HG02588 (cell line): ENCODE results near the gene KHDRBS1.
"Not testable (repeated sequence)": the region's sequence is repeated elsewhere in the genome, so short reads cannot be mapped to it uniquely, and the experiment has no call there.

ENCODE experiments used
- ATAC-seq: cut with Tn5 transposase; IDR thresholded peaks from one replicate; pipeline ENCODE4 v1.9.1; 2021; ENCODE audit warnings: mild to moderate bottlenecking, moderate library complexity; ENCODE audit not compliant: unreplicated experiment

Gene KHDRBS1

DNA sequence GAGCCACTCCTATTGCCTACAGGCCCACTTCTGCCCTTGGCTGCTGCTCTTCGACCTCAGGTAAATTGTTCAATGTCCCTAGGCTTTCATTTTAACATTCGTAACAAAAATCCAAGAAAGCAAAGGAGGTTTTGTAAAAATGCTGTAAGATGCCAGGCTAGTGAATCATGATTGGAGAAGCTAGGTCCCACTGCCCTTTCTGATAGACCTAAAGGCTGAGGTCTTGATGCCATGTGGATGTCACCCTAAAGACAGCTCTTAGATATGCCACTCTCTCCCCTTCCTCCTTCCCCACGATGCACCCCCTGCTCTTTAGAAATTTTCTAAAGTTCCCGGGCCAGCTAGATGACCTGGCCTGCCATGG, 49.2 kb downstream of the KHDRBS1 start:
- ATAC-seq = no peak

DNA sequence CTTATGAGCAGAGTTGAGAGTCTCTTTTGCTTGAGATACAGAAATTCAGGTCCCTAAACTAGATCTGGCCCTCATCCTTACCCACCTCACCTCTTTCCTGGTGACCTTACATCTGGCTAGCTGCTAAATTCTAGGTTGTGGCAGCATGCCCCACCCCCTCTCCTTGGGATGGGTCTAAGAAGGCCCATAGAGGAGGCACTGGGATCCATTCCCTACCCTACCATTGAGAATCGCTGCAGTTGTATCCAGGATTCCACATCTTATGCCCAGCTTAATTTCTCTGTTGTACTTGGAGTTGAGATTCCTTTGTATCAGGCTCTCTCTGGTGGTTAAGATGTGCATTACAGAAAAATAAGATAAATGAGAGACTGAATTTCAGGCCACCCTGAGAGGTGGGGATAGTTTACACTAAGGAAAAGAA, 49.6 kb downstream of the KHDRBS1 start:
- ATAC-seq = no peak

DNA sequence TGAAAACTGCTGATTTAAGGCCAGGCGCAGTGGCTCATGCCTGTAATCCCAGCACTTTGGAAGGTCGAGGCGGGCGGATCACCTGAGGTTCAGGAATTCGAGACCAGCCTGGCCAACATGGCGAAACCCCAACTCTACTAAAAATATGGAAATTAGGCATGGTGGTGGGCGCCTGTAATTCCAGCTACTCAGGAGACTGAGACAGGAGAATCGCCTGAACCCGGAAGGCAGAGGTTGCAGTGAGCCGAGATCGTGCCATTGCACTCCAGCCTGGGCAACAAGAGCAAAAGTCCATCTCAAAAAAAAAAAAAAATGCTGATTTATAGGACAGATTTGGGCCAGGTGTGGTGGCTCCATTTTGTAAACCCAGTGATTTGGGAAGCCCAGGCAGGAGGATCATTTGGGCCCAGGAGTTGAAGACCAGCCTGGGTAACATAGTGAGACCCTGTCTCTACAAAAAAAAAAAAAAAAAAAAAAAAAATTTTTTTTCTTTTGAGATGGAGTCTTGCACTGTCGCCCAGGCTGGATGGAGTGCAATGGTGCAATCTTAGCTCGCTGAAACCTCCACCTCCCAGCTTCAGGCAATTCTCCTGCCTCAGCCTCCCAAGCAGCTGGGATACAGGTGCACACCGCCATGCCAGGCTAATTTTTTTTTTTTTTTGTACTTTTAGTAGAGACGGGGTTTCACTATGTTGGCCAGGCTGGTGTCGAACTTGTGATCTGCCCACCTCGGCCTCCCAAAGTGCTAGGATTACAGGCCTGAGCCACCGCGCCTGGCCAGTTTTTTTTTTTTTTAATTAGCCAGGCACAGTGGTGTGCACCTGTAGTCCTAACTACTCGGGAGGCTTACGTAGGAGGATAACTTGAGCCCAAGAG, 52.2 kb downstream of the KHDRBS1 start:
- ATAC-seq = not testable (repeated sequence)

DNA sequence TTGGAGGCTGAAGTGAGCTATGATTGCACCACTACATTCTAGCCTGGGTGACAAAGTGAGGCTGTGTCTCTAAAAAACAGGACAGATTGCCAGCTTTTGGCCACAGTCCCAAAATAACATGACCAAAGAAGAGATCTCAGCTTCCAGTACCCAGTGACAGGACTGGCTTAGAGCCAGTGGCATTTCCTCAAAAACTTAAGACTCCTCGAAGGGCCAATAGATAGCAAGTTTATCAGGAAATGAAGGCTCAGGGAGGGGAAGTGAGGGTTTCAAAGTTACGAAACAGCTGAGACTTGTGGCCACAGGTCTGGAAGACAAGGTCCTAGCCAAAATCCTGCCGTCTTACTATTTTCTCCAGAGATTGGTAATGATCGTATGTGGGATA, 52.8 kb downstream of the KHDRBS1 start:
- ATAC-seq = no peak

DNA sequence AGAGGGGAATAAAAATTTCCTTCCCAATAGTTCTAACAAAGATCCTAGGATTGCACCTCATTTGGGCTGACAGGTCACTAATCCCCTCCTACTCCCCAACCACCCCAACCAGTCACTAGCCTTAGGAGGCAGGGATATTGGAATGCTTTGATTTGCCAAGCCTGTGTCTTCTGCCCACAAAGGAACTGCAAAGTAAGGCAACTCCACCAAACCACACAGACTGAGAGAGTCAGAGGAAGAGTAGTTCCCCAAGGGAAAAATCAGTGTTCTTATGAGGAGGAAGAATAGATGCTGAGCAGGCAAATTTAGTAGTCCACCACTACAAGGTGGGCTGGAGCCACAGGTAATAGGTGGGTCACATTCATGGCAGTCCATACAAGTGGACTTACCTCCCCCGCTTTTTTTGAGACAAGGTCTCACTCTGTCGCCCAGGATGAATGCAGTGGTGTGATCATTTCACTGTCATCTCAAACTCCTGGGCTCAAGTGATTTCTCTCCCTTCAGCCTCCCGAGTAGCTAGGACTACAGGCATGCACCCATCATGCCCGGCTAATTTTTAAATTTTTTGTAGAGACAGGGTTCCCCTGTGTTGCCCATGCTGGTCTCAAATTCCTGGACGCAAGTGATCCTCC, 55.4 kb downstream of the KHDRBS1 start:
- no peak for ATAC-seq

DNA sequence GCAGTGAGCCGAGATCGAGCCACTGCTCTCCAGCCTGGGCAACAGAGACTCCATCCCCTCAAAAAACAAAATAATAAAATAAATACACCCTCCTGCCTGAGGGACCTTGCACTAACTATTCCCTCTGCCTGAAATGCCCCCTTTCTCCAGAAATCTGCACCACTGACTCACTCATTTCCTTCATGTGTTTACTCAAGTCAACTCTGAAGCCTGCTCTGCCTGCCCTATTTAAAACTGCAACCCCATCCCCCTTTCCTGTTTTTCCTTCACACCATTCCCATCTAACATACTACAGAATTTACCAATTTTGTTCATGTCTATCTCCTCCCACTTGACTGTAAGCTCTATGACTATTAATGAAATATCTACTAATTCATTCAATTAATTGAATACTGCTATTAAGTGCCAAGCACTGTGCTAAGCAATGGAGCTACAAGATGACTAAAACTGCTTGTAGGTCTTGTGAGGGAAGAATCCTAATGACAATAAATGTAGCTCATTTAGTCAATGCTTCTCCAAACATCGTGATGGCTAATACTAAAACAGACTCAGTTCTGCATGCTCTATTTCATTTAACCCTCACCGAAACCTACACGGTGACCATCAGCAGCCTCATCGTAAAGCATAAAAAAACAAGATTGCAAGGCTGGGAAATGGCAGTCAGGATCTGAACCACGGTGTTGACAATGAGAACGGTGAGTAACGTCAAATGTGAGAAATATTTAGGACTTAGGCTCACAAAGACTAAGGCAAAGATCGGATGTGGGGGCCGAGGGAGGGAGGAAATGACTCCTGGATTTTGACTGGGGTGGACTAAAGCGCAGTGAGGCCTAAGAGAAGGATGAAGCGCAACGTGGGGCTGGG, 58.3 kb downstream of the KHDRBS1 start:
- no peak for ATAC-seq

DNA sequence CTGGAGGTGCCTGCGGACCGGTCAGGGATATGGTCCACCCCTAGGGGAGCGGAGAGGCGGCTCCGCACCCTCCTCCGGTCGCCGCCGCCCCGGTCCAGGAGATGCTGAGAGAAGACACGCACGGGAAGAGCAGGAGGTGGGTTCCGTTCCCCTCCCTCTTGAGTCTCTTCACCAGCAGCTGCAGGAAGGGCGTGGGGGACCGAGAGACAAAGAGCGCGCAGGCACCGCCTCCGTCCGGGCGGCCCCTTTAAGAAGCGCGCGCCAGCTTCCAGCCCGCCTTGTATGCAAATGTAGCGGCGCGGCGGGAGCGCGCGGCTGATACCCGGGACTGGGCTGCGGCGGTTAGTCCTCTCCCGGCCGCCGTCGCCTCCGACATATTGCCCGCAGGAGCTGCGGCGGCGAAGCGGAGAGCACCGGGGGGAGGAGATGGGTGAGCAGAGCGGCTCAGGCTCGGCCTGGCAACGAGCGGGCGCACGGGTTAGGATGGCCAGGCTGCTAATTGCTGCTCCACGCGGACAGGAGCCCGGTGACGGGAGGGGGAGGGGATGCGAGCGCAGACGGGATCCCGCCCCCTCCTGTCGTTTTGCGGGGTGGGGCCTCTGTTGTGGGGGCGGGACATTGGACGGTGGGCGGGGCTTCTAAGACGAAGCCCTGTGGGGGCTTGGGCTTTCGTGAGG, 59.1 kb downstream of the KHDRBS1 start, which contains the start of gene TMEM39B:
TSS of gene TMEM39B (plus strand) at position 318 of the 677 bp plus-strand sequence. CDS start at position 427, 109 bp downstream.
- peak; percentile 83 for ATAC-seq

DNA sequence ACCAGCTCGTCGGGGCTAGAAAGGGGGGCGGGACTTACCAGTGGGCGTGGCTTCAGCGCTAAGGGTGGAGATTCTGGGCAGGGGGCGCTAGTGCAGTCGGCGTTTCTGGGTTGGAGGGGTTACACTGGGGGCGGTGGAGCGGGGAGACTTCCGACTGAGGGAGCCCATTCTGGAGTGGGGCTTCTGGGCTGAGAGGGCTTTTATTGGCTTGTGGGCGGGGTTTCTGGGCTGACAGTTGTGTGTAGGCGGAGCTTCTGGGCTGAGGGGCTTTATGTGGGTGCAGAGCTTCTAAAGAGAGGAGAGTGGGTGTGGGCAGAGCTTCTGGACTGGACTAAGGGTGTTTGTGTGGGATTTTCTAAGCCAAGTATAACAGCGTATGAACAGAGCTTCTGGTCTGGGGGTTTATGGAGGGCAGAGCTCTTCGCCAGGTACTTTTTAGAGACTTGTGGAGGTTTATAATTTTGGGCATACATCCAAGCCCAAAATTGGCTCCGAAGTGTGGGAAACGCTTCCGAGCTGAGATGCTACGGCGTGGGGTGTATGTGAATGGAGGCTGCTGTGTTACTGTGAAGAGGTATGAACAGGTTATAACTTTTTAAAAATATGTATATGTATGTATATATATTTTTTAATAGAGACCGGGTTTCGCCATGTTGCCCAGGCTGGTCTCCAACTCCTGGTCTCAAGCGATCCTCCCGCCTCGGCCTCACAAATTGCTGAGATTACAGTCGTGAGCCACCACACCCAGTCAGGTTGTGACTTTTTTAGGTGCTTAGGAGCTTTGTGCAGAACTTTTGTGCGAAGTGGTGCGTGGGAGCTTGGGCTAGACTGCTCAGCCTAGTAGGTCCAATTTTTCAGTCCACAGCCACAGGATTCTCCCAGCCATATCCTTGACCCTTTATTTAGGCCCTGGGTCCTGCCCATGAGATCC, 59.9 kb downstream of the KHDRBS1 start:
- no peak for ATAC-seq

DNA sequence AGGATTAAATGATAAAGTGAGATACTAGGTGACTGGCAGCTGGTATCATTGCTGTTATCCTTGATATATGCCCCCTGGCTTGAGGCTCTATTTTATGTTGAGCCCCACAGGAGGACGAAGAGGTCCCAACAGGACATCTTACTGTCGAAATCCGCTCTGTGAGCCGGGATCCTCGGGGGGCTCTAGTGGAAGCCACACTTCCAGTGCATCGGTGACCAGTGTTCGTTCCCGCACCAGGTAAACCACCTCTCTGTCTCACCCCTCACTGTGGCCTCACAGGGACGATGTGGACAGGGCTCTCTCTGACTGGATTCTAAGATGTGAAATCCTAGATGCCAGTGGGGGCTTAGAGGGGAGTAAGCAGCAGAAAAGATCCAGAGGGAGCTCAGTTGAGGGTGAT, 61.2 kb downstream of the KHDRBS1 start:
- no peak for ATAC-seq

DNA sequence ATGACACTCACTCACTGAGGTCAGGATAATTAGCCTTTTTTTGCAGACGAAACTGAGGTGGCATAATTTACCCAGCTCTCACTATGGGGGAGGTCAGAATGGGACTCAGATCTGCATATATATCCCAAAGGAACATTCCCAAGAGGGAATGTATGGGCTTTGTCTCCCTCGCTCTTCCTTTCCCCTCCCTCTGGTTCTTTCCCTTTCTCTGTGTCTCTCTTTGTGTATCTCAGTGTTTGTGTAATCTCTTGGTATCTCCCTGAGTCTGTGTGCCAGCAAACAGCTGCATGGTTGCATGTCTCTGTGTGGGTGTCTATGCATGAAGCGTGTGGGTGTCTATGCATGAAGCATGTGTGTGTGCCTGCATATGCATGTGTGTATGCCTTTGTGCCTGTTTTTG, 63.8 kb downstream of the KHDRBS1 start:
- no peak for ATAC-seq

DNA sequence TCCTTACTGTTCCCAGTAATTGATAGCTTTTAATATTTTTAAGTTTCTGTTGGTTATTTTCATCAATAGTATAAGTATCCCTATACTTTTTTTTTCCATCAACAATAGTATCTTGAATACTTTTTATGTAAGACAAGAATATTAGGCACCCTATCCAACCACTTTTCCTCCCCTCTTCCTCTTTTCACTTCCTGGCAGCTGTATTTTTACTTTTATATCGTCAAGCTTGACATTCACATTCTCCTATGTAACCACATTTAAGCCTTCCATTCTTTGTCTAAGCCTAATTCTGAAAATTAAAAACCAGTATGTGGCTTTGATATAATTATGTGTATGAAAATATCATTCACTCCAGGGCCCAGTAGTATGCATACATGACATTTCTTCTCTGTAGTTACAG, 68.4 kb downstream of the KHDRBS1 start:
- no peak for ATAC-seq

DNA sequence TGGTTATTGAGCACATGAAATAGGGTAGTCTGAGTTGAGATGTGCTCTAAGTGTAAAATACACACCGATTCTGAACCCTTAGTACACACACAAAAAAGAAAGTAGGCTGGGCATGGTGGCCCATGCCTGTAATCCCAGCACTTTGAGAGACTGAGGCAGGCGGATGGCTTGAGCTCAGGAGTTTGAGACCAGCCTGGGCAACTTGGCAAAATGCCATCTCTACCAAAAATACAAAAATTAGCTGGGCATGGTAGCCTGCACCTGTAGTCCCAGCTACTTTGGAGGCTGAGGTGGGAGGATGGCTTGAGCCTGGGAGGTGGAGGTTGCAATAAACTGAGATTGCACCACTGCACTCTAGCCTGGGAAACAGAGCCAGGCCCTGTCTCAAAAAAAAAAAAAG, 72.7 kb downstream of the KHDRBS1 start:
- not testable (repeated sequence) for ATAC-seq

DNA sequence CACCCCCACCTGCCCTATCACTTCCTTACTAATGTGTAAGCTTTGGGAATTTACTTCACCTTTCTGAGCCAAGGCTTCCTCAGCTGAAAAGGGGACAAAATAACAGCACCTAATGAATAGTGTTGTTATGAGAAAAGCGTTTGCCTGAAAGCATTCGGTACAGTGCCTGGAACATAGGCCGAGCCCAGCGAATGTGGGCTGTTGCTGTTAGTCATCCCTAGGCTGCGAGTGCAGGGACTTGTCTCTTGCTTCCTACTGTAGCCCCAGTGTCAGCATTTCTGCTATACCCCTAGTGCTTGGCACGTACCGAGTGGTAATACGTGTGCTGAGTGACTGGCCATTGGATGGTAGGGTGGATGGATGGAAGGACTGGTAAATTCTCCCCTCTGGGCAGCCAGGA, 77.5 kb downstream of the KHDRBS1 start:
- no peak for ATAC-seq

DNA sequence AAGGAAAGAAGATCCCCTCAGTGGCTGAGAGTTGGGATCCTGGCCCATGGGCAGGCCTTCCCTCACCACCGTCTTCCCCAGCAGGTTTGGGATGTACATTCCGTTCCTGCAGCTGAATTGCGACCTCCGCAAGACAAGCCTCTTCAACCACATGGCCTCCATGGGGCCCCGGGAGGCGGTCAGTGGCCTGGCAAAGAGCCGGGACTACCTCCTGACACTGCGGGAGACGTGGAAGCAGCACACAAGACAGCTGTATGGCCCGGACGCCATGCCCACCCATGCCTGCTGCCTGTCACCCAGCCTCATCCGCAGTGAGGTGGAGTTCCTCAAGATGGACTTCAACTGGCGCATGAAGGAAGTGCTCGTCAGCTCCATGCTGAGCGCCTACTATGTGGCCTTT, 77.9 kb downstream of the KHDRBS1 start:
- no peak for ATAC-seq
